ENCODE results near the gene ETV4. TPM values are rescaled to one million over a fixed set of nuclear protein-coding genes. Genes with fewer than 3 reads are reported as not detected.
A peak's percentile ranks its signal among the peaks of the same experiment; 100 is the strongest.

ETV4 gene
- total and polyA plus RNA-seq, 2 of the 13 experiments (the other 11 are each of a cell fraction or from before 2014, with no cell fraction given): 128 to 330 TPM

- TF ChIP-seq GTF2F1 (IDR thresholded peaks at IDR 0.05; ENCODE audit: low read length) (no peak), KIAA2018 (CRISPR knock-in tag; IDR thresholded peaks at IDR 0.05; ENCODE audit: borderline replicate concordance) (no peak), ZNF180 (CRISPR knock-in tag; IDR thresholded peaks at IDR 0.05; ENCODE audit: borderline replicate concordance, low read depth) (no peak), TFDP2 (CRISPR knock-in tag; IDR thresholded peaks at IDR 0.05) (0 out of 2 replicates have a peak, but pooled peaks have one; percentile 43), RARA (CRISPR knock-in tag; IDR thresholded peaks at IDR 0.05) (peak; percentile 91), ZNF317 (CRISPR knock-in tag; IDR thresholded peaks at IDR 0.05) (no peak), FOXA1 (IDR thresholded peaks at IDR 0.05) (no peak), FOXA1 (CRISPR knock-in tag; IDR thresholded peaks at IDR 0.05) (peak; percentile 88), ZFP41 (CRISPR knock-in tag; IDR thresholded peaks at IDR 0.05; ENCODE audit: borderline replicate concordance) (no peak), ZBTB7A (CRISPR knock-in tag; IDR thresholded peaks at IDR 0.05) (no peak), YEATS4 (CRISPR knock-in tag; IDR thresholded peaks at IDR 0.05; ENCODE audit: borderline replicate concordance) (peak; percentile 52; the same call in 1 of the 2 replicates), ISX (CRISPR knock-in tag; conservative IDR thresholded peaks at IDR 0.05) (no peak), SMAD1 (CRISPR knock-in tag; IDR thresholded peaks at IDR 0.05; ENCODE audit: borderline replicate concordance, low read depth) (no peak), MED13 (CRISPR knock-in tag; IDR thresholded peaks at IDR 0.05) (no peak)
- TF ChIP-seq, protein P1, sequence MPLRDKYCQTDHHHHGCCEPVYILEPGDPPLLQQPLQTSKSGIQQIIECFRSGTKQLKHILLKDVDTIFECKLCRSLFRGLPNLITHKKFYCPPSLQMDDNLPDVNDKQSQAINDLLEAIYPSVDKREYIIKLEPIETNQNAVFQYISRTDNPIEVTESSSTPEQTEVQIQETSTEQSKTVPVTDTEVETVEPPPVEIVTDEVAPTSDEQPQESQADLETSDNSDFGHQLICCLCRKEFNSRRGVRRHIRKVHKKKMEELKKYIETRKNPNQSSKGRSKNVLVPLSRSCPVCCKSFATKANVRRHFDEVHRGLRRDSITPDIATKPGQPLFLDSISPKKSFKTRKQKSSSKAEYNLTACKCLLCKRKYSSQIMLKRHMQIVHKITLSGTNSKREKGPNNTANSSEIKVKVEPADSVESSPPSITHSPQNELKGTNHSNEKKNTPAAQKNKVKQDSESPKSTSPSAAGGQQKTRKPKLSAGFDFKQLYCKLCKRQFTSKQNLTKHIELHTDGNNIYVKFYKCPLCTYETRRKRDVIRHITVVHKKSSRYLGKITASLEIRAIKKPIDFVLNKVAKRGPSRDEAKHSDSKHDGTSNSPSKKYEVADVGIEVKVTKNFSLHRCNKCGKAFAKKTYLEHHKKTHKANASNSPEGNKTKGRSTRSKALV (CRISPR knock-in tag; IDR thresholded peaks at IDR 0.05): peak; percentile 72; the same call in 1 of the 2 replicates
These were observed 66.2 kb downstream of the ETV4 start (continued) for GRCh38 chr17:43479948-43480347.
